CD4-positive, alpha-beta T cell treated with Interleukin-17A for 1 hour (primary cell): ENCODE measurements around the gene ISG15.
"Not testable (repeated sequence)": the region's sequence is repeated elsewhere in the genome, so short reads cannot be mapped to it uniquely, and the experiment has no call there.

Source experiments
- DNase-seq: peaks from one replicate; pipeline ENCODE4 v3.0.0-alpha.2; 2020

The ISG15 gene

GRCh38 chr1:1013922-1014648, 788 bp downstream of the ISG15 start:
- DNase-seq, result peak; percentile 50

DNA sequence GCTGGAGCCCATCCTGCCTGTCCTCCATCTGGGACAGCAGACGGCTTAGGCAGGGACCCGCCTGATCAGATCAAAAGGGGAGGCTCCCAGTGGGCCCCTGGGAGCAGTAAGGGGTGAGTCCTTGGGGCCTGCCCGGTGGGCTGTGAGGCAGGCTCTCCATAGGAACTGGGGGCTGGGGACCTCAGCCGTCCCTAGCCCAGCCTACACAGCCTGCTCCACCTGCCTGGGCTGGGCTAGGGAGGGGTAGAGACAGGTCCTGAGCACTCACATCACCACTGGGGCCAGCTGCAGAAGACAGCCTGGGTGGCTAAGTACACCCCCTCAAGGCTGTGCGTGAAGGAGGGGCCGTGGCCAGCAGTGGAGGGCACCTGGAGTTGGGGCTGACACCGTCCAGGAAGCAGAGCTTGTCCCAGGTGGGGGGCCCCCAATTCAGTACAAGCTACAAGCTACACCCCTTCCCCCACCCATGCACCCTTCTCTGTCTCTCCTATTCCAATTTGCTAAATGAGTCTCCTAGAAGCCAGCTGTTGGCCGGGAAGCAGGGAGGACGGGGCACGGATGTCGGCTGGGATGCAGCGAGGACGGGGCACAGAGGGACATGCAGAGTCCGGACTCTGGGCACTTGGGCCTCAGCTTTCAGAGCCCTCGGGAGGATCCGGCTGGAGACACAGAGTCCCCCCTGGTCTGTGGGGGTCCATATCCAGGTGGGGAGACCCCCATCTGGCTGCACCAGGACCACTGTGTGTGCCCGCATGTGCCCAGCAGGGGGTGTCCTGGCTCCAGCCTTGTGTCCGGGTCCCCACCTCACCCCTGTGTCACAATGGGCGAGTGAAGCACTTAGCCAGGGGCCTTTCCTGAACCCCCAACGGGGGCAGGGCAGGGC, 1.7 kb downstream of the ISG15 start:
- no peak for DNase-seq

GRCh38 chr1:1017397-1018320, 4.4 kb downstream of the ISG15 start:
- DNase-seq, result not testable (repeated sequence)

GRCh38 chr1:1018321-1018685, 5.0 kb downstream of the ISG15 start:
- DNase-seq, result not testable (repeated sequence)

- peak; percentile 75 for DNase-seq
Observed at GRCh38 chr1:1019122-1019999, 6.1 kb downstream of the ISG15 start.

DNA sequence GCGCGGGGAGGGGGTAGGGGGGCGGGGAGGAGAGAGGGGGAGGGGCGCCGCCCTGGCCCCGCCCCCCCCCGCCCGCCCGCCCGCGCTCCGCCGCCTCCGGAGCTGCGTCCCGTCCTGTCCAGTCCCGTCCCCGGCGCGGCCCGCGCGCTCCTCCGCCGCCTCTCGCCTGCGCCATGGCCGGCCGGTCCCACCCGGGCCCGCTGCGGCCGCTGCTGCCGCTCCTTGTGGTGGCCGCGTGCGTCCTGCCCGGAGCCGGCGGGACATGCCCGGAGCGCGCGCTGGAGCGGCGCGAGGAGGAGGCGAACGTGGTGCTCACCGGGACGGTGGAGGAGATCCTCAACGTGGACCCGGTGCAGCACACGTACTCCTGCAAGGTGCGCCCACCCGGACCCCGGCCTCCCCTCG, 6.7 kb downstream of the ISG15 start, which contains the start of gene AGRN:
AGRN (plus strand) TSS at position 121 of the 405 bp plus-strand sequence; CDS start at position 174, 53 bp downstream.
- no peak for DNase-seq

DNA sequence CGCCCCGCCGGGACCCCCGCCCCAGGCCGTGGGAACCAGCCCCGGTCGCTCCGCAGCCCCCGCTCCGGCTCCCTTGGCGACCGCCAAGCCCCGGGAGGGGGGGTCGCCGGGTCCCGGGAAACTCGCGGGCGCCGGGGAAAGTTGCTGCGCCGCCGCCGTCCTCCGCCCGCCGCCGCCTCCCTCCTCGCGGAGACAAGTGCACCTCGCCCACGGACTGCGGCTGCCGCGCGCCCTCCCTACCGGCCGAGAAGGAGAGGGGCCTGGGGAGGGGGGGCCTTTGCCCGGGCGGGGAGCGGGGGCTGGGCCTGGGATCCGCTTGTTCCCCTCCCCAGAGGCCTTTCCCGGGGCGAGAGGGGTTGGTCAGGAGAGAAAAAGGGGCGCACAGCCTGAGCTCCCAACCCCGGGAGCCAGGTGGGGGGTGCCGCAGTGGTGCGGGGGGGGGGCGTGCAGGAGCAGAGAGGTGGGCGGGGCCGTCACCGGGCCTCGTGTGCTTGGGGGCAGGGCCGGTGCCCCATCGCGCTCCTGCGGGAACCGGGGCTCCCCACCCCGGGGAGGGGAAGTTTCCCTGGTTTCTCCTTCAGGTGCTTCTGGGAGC, 7.2 kb downstream of the ISG15 start:
- DNase-seq, result no peak

GRCh38 chr1:1021010-1021919, 8.0 kb downstream of the ISG15 start:
- DNase-seq, result no peak

GRCh38 chr1:1021920-1022259, 8.6 kb downstream of the ISG15 start:
- no peak for DNase-seq

- DNase-seq, result no peak
Observed at GRCh38 chr1:1022302-1023009, 9.2 kb downstream of the ISG15 start.

GRCh38 chr1:1023700-1024099, 10.4 kb downstream of the ISG15 start:
- DNase-seq, result no peak

GRCh38 chr1:1024149-1024770, 11.0 kb downstream of the ISG15 start:
- DNase-seq, result no peak

DNA sequence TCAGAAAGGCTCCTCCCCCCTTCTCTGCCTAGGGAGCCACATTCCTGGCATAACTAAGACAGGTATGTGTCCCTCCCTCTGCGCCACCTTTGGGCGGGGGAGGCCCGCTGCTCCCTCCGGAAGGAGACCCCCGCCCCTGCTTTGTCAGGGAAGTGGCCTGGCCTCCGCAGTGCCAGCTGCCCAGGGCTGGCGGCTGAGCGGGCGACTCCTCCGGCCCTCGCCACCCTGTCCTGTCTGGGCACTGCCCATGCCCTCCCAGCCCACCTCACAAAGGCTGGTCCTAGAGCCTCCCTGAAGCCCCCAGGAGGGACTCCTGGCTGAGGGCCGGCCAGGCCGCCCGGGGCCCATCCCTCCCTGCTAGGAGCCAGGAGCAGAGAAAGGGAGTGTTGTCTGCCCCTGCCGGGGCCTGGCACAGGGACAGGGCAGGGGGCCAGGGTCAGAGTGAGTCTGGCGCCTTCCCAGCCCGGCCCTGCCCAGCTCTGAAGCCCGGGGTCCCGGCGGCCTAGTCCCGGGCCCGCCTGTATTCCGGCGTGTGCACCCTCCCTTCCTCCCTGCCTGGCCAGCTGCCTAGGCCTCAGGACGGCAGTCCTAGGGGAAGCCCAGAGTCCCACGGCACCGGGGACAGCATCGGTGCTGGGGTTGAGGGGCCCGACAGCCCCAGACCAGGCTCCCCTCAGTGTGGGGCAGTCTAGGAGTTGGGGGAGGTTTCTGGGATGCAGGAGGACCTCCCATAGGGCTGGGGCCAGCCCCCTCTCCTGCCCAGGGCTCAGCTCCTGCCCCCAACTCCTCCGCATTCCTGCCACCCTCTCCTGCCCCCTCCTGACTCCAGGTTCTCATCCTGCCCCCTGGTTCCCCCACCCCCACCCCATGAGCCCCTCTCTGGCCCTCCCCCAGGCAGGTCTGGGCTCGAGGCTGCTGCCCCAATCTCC, 11.7 kb downstream of the ISG15 start:
- DNase-seq, result no peak

DNA sequence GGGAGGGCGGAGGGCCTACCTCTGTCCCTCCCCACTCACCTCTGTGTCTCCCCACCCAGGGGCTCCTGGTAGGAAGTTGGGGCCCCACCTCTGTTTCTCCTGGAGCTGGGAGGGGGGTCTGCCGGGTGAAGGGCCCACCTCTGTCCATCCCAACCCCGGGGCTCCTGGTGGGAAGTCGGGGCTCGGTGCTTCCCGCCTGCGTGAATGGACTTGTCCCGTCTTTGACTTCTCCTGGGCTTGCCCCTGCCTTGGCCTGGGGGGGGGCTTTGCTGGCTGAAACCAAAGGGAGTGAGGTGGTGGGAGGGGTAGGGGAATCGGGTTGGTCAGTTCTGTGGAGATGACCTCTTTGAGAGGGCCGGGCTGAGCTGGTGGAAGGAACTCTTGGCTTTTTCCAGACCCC, 12.4 kb downstream of the ISG15 start:
- DNase-seq, result no peak

- no peak for DNase-seq
Observed at GRCh38 chr1:1026599-1027413, 13.5 kb downstream of the ISG15 start.

GRCh38 chr1:1027791-1028190, 14.5 kb downstream of the ISG15 start:
- no peak for DNase-seq
